ENCODE data around the gene ZNF236.

- TF ChIP-seq, protein P1, sequence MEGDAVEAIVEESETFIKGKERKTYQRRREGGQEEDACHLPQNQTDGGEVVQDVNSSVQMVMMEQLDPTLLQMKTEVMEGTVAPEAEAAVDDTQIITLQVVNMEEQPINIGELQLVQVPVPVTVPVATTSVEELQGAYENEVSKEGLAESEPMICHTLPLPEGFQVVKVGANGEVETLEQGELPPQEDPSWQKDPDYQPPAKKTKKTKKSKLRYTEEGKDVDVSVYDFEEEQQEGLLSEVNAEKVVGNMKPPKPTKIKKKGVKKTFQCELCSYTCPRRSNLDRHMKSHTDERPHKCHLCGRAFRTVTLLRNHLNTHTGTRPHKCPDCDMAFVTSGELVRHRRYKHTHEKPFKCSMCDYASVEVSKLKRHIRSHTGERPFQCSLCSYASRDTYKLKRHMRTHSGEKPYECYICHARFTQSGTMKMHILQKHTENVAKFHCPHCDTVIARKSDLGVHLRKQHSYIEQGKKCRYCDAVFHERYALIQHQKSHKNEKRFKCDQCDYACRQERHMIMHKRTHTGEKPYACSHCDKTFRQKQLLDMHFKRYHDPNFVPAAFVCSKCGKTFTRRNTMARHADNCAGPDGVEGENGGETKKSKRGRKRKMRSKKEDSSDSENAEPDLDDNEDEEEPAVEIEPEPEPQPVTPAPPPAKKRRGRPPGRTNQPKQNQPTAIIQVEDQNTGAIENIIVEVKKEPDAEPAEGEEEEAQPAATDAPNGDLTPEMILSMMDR (IDR thresholded peaks at IDR 0.05): no peak
- no peak for TF ChIP-seq EP300 (IDR thresholded peaks at IDR 0.05)
Observed at GRCh38 chr18:76882146-76882545, 59.8 kb downstream of the ZNF236 start.

All from suprapubic skin (tissue), 3 donors.